GM19463 (cell line): ENCODE measurements around the gene SLX1A.
"Not testable (repeated sequence)": the region's sequence is repeated elsewhere in the genome, so short reads cannot be mapped to it uniquely, and the experiment has no call there.

Source experiments
- ATAC-seq: cut with Tn5 transposase; IDR thresholded peaks from one replicate; pipeline ENCODE4 v1.9.1; 2021; ENCODE audit warnings: mild to moderate bottlenecking, moderate library complexity; ENCODE audit not compliant: unreplicated experiment

SLX1A gene

DNA sequence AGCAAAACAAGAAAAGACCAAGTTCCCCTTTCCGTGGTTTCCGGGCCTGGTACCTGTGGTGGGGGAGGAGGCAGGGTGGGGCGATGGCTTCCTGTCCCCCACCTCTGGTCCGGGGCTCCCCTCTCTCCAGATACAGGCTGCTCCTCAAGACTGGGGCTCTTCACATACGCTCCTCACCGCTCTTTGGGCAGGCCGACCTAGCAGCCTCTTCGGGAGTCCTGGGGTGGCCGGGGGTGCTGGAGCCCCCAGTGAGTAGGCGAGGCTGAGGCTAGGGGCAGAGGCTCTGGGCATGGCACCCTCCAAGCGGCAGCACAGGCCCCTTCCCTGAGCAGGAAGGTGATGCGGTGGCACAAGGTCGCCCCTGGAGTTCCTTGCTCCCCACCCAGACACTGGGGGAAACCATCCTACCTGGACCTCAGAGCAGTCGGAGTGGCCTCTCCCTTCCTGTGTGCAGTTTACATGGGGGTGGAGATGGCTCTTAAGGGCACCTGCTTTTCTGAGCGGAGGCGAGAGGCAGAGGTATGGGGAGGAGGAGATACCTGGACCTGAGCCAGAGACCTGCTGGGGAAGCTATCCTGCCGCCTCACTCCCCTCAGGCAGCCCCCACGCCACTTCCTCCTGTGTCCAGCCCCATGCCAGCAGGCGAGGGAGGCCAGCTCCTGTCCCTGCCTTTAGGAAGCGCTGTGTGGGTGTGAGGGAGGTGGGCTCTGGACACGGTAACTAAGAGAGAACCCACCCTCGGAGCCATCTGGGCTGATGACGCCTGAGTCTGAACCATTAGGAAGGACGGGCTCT, 9.4 kb upstream of the SLX1A start:
- ATAC-seq: peak; percentile 36

DNA sequence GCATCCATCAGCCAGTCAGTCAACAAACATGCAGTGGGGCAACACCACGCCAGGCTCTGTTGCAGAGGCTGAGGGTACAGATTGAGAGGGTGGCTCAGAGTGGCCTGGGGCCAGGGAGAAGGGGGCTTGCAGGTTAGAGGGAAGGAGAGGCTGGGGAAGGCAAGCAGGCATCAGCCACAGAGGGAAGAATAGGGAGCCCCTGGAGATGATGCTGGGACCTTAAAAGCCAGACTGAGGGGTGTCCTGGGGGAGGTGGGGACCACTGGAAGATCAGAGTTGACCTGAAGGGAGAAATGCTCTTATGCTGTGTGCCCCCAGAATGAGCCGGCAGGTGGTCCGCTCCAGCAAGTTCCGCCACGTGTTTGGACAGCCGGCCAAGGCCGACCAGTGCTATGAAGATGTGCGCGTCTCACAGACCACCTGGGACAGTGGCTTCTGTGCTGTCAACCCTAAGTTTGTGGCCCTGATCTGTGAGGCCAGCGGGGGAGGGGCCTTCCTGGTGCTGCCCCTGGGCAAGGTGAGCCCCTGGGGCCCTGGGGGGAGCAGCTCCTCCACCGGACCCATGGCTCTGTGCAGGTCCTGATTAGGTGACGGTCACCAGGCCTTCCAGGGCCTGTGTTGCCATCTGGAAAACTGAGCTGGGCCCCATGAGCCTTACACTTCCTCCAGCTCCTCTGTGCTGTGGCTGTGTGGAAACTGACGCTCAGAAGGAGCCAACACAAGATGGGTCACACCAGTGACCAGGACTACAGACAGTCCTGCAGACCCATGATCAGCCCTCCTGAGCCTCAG, 8.6 kb upstream of the SLX1A start:
- no peak for ATAC-seq

DNA sequence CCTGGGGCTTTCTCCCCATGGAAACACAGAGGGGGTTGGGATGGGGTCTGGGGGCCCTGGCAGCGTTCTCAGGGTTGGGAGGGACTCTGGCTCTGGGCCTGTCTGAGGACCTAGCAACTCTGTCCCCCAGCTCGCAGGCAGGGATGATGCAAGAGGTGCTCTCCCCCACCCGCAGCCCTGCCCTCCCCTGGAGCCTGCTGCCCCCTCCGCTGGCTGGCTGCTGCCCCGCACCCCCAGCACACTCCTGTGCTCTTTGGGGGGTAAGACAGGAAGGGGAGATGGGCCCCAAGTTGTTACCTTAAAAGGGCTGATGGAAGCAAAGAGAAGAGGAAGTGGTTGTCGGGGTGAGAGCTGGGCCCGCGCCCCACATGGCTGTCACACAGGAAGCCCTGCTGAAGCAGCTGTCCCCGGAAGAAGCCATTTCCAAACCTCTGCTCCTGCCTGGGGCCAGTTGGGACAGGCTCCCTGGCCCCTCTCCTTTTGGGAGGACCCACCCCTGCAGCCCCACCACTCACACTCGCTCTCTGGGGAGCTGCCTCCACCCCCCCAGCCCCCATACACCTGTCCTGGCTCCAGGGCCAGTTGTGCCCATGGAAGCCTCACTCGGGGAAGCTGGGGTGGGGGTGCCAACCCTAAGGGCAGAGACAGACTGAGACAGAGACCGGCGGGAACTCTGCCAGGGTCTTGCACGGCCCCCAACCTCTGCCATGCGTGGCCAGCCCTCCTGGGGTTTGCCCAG, 7.8 kb upstream of the SLX1A start:
- peak; percentile 36 for ATAC-seq

DNA sequence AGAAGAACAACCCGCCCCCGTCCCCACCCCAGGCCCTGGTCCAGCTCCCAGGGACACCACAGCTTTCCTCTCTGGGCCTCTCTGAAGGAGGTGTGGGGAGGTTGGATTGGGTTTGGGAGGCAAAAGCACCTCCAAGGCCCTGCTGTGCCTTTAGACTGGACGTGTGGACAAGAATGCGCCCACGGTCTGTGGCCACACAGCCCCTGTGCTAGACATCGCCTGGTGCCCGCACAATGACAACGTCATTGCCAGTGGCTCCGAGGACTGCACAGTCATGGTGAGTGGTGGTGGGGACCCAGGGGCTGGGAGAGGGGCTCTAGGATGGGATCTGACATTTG, 7.3 kb upstream of the SLX1A start:
- ATAC-seq: no peak

DNA sequence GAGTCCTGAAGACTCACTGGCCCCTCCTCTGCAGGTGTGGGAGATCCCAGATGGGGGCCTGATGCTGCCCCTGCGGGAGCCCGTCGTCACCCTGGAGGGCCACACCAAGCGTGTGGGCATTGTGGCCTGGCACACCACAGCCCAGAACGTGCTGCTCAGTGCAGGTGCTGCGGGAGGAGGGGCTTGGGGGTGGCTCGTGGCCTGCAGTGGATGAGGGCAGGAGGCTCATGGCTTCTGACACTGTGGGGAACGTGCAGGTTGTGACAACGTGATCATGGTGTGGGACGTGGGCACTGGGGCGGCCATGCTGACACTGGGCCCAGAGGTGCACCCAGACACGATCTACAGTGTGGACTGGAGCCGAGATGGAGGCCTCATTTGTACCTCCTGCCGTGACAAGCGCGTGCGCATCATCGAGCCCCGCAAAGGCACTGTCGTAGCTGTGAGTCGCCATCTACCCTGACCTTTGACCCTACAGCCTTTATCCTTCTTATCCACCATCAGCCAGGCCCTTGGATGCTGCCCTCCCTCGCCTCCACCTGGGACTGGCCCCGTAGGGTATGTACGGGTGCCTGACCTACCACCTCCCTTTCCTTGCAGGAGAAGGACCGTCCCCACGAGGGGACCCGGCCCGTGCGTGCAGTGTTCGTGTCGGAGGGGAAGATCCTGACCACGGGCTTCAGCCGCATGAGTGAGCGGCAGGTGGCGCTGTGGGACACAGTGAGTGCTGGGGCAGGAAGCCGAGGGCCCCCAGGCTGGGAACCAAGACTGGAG, 6.7 kb upstream of the SLX1A start:
- no peak for ATAC-seq

DNA sequence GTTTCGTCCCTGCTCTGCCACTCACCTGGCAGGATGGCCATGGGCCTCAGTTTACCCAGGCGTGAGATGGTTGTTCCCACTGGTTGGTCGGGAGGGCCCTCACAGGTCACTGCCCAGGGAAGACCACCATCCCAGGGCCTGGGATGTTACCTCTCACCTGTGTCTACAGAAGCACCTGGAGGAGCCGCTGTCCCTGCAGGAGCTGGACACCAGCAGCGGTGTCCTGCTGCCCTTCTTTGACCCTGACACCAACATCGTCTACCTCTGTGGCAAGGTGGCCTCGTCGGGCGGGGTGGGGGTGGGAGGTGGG, 6.2 kb upstream of the SLX1A start:
- no peak for ATAC-seq

DNA sequence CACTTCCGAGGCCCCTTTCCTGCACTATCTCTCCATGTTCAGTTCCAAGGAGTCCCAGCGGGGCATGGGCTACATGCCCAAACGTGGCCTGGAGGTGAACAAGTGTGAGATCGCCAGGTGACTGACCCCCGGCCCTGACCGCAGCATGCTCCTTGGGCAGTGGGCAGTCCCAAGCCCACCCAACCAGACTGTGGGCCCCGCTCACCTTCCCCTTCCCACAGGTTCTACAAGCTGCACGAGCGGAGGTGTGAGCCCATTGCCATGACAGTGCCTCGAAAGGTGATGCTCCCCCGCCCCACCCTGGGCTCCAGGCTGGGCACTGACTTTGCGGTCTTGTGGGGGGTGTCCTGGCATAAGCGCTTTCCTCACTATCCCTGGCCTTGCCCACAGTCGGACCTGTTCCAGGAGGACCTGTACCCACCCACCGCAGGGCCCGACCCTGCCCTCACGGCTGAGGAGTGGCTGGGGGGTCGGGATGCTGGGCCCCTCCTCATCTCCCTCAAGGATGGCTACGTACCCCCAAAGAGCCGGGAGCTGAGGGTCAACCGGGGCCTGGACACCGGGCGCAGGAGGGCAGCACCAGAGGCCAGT, 5.6 kb upstream of the SLX1A start:
- ATAC-seq: no peak

DNA sequence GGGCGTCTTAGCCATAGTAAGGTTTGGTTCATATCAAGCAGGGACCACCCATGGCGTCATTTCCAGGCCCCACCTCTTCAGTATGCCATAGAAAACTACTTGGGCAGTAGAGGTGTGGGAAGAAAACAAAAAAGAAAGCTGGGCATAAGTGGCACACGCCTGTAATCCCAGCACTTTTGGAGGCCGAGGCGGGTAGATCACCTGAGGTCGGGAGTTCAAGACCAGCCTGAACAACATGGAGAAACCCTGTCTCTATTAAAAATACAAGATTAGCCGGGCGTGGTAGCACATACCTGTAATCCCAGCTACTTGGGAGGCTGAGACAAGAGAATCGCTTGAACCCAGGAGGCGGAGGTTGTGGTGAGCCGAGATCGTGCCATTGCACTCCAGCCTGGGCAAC, 2.5 kb upstream of the SLX1A start:
- ATAC-seq: not testable (repeated sequence)

DNA sequence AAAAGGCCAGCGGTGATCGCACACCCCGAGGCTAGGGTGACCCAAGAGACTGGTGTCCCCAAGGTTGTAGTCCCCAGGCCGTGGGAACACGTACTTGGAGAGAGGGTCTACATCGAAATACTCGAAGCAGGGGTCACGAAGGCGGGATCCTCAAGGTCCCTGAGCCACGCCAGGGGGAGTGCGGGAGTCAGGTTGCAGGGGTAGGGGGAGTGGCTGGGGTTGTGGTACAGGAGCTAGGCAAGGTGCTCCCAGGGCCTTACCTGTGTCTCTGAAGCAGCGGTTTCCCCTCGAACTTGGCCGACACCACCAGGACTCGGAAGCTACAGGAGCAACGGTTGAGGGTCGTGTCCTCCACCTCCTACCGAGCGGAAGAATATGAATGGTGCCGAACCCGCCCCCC, 577 bp upstream of the SLX1A start:
- ATAC-seq: not testable (repeated sequence)

DNA sequence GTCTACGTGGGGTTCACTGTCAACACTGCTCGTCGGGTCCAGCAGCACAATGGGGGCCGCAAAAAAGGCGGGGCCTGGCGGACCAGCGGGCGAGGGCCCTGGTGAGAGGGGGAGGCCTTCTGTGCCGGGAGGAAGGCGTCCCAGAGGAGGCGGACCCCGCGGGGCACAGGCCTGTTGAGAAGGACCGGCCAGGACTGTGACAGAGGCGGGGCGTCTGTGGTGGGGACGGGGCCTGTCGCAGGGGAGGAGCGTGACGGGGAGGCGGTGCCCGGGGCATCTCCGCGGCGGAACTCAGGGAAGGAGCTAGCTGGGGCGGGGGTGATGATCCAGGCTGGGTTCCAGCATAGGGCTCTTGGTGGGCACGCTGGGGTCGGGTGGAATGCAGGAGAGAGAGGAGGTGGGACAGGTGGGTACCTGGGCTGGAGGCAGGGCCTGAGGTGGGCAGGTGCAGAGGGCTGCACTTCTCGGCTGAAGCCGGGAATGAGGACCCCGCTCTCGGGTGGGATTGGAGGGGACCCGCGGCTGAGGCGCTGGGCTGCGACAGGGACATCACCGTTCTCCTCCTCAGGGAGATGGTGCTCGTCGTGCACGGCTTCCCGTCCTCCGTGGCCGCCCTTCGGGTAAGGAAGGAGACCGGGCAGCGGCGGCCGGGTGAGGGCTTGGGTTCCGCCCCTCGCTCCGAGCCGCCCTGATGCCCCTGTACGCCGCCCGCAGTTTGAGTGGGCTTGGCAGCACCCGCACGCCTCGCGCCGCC, 674 bp downstream of the SLX1A start:
- ATAC-seq: peak; percentile 61

DNA sequence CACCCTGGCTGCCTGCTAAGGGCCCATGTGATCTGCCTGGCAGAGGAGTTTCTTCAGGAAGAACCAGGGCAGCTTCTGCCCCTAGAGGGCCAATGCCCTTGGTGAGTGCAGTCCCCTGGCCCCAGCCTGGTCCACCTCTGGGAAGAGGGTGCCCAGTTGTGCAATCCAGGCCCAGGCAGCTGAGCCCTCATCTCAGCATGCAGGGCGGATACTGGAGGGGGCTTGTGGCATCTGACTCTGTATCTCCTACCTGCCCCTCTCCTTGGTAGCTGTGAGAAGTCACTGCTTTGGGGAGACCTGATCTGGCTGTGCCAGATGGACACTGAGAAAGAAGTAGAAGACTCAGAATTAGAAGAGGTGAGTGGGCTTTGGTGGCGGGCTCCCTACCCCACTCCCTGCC, 3.3 kb downstream of the SLX1A start:
- not testable (repeated sequence) for ATAC-seq

DNA sequence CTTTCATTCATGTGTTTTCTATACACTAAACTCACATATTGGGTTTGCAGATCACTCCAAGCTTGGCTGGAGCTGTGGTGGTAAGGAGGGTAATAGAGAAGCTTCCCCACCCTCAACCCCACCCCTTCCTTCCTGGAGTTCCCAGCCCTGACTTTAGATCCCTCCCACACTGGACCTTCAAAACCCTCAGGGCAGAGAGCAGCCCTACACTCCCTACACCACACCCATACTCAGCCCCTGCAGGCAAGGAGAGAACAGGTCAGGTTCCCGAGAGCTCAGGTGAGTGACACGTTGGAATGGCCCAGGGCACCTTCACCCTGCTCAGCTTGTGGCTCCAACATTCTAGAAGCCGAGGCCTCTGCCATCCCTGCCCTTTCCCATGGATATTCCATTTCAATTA, 5.4 kb downstream of the SLX1A start, which contains the start of gene SULT1A3:
Gene SULT1A3 (plus strand): TSS at position 207 of the 400 bp plus-strand sequence. CDS start 1,474 bp downstream, outside the sequence.
- ATAC-seq: not testable (repeated sequence)

DNA sequence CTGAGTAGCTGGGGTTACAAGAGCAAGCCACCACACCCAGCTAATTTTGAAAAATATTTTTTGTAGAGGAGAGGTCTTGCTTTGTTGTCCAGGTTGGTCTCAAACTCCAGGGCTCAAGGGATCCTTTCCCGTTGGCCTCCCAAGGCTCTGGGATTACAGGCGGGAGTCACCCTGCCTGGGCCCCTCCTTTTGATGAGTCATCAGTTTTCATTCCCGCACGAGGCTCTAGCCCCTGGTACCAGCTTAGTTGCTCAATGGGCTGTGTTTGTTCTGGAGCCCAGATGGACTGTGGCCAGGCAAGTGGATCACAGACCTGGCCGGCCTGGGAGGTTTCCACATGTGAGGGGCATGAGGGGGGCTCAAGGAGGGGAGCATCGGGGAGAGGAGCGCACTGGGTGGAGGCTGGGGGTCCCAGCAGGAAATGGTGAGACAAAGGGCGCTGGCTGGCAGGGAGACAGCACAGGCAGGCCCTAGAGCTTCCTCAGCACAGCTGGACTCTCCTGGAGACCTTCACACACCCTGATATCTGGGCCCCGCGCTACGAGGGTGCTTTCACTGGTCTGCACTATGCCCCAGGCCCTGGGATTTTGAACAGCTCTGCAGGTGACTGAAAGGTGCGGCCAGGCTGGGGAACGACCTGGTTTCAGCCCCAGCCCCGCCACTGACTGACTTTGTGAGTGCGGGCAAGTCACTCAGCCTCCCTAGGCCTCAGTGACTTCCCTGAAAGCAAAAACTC, 6.1 kb downstream of the SLX1A start:
- ATAC-seq: not testable (repeated sequence)

DNA sequence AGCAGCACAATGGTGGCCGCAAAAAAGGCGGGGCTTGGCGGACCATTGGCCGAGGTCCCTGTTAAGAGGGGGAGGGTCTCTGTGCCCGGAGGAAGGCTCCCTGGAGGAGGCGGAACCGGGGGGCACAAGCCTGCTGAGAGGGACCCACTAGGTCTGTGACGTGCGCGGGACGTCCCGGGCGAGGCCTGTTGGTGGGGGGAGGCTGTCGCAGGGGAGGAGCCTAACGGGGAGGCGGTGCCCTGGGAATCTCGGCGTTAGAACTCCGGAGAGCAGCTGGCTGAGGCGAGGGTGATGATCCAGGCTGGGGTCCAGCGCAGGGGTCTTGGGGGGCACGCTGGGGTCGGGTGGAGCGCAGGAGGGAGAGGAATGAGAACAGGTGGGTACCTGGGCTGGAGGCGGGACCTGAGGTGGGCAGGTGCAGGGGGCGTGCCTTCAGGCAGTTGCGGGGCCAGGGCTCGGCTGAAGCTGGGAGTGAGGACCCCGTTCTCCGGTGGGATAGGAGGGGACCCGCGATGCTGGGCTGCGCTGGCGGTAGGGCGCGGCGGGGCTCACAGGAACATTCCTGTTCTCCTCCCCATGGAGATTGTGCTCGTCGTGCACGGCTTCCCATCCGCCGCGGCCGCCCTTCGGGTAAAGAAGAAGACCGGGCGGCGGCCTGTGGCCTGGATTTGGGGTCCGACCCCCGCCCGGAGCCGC, 12.0 kb downstream of the SLX1A start:
- not testable (repeated sequence) for ATAC-seq

DNA sequence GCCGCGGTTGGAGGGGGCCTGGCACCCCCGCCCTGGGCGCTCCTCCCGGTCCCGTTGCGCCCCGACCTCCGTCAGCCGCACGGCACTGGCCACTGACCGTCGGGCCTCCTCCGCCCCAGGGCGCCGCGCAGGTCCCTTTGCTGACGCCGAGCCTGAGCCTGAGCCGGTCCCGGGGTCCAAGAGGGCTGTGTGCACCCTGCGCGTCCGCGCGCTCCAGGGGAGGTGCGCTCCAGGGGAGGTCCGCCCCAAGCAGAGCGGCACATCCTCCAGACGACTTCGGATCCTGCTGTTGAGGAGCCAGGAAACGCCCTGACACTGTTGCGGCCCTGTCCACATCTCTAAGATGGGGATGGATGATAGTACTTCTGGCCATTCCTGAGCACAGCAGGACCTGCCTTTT, 12.6 kb downstream of the SLX1A start:
- ATAC-seq: not testable (repeated sequence)

DNA sequence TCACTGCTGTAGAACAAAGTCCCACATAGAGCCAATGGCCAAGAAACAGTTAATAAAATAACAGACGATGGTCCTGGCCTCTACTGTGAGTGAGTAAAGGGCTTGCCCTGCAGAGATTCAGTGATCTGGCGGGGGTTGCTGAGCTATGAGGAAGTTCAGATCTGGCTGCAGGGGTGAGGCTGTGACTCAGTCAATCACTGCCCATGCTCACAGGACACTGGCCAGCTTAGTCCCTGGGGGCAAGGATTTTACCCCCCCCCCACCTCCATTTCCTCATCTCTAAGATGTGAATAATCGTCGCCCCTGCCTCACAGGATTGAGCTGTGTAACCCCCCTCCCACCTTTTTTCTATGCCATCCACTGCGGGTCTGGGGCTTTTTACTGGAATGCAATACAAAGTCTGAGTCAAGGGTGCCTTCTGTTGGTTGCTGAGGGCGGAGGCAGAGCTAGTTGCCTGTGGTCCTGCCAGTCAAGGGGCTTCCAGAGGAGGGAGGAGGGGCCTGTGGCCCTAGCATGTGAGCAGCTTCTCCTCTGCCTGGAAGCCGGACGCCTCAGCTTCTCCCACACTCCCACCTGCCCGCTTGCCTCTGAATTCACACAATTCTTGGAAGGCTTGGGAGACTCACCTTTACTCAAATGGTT, 13.5 kb downstream of the SLX1A start:
- ATAC-seq: not testable (repeated sequence)

DNA sequence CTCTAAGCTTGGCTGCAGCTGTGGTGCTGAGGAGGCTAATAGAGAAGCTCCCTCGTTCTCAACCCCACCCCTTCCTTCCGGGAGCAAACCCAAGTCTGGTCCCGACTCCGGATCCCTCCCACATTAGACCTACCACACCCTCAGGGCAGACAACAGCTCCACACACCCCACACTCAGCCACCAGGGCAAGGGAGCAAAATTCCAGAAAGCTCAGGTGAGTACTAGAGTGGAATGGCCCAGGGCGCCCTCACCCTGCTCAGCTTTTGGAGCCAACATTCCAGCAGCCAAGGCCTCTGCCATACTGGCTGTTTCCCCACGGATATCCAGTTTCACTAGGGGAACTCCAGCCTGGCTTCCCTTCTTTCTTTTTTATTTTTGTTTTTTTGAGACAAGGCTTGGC, 15.4 kb downstream of the SLX1A start:
- not testable (repeated sequence) for ATAC-seq

DNA sequence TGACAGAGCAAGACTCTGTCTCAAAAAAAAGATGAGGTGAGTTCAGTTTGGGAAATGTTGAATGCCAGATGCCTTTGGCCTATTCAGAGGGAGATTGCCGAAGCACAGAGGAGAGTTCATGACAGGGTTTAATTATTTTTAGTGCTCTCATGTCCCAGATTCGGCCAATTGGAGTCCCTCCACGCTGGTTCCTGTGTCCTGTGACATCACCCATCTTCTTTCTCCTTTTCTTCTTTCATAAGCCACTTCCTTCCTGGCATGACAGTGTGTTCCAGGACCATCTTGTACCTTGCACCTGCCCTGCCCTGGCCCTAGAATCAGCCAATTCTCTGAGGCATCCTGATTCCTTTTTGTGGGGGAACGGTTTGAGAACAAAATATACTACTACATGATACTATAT, 17.7 kb downstream of the SLX1A start:
- ATAC-seq: not testable (repeated sequence)
